SK-N-MC (cell line): ENCODE measurements around the gene DBI.

Source experiments
- EZH2 ChIP-seq: fragments of 200-600 bp; sonication (generic); IDR thresholded peaks from one replicate; pipeline ENCODE4 v1.6.1; 2017; ENCODE audit warnings: antibody characterized with exemption
- POLR2AphosphoS5 ChIP-seq: IDR thresholded peaks from 2 replicates; pipeline ENCODE4 v1.6.1; 2012; ENCODE audit warnings: mild to moderate bottlenecking, low read depth, low read length, borderline replicate concordance

DNA sequence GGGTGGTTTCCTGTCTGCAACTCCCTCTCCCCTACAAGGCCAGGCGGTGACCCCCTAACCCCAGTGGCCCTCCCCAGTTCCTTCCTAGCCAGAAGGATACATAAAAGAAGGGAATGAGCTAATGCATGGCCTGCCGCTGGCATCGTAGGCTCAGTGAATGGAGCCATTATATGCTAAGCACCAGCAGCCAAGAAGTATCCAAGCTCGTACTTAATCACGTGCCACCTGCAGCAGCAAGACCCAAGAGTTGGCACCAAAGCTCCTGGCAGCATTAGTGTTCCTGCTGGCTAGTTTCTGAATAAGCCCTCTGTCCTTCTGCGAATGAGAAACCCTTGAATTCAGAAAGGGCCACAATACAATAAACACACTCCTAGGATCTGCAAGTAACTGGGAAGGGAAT is 4.3 kb downstream of the DBI start:
- TF ChIP-seq EZH2 (no peak), POLR2AphosphoS5 (no peak)
